Renal cortex interstitium (tissue), 3 donors: ENCODE measurements around the gene SORT1. TPM values are rescaled to one million over a fixed set of nuclear protein-coding genes. Genes with fewer than 3 reads are reported as not detected.

ENCODE experiments used
- polyA plus RNA-seq, 3 donors: library from polyadenylated mRNA; unstranded; fragments of 120-200 nt; gene quantifications; one replicate each; pipeline ENCODE4 v1.2.1, GENCODE V29; 2013; ENCODE audit not compliant: insufficient read length in 3 of 3

Gene SORT1
- polyA plus RNA-seq, 3 donors, result 50.9 to 60.4 (median 53.3) TPM

Other genes with a start within 250 kb of the SORT1 start
- 100 to 1,000 TPM; 132 to 148 (median 139) TPM for gene SARS1, start 184.0 kb downstream of the SORT1 start, polyA plus RNA-seq
- gene CELSR2, start 148.4 kb downstream of the SORT1 start, polyA plus RNA-seq, result 10 to 100 TPM; 25.6 to 39.5 (median 34.9) TPM
- gene PSRC1, start 114.8 kb downstream of the SORT1 start, polyA plus RNA-seq, result 10 to 100 TPM; 25.1 to 32.6 (median 27.1) TPM
- under 1 TPM in 2 of 3 donors, not detected in 1; 0.11 to 0.39 TPM for gene MYBPHL, start 90.9 kb downstream of the SORT1 start, polyA plus RNA-seq
- 100 to 1,000 TPM in 2 of 3 donors, 10 to 100 TPM in 1; 96.1 to 128 (median 106) TPM for gene PSMA5, start 28.5 kb upstream of the SORT1 start, polyA plus RNA-seq
- gene SYPL2, start 68.6 kb upstream of the SORT1 start, polyA plus RNA-seq, result 10 to 100 TPM in 2 of 3 donors, 1 to 10 TPM in 1; 8.6 to 15.0 (median 10.8) TPM
- 10 to 100 TPM in 2 of 3 donors, 1 to 10 TPM in 1; 9.5 to 13.2 (median 12.3) TPM for gene ATXN7L2, start 86.0 kb upstream of the SORT1 start, polyA plus RNA-seq
- gene CYB561D1, start 96.2 kb upstream of the SORT1 start, polyA plus RNA-seq, result 10 to 100 TPM in 1 of 3 donors, 1 to 10 TPM in 2; 8.7 to 10.9 (median 9.5) TPM
- 1 to 10 TPM; 6.2 to 8.1 (median 6.7) TPM for gene AMIGO1, start 111.8 kb upstream of the SORT1 start, polyA plus RNA-seq
- gene GPR61, start 142.0 kb upstream of the SORT1 start, polyA plus RNA-seq, result under 1 TPM; 0.45 to 0.87 (median 0.78) TPM
- gene GNAI3, start 150.7 kb upstream of the SORT1 start, polyA plus RNA-seq, result 10 to 100 TPM; 11.7 to 13.5 (median 12.1) TPM
- not detected for gene GNAT2, start 221.7 kb upstream of the SORT1 start, polyA plus RNA-seq
- gene AMPD2, start 221.9 kb upstream of the SORT1 start, polyA plus RNA-seq, result 10 to 100 TPM; 46.8 to 65.3 (median 52.0) TPM